HPDE6-E6E7 (cell line): Measurements from ENCODE around the gene NABP2.

Experiments used
- DNase-seq: peaks from one replicate; pipeline ENCODE4 v3.0.0; 2011; ENCODE audit warnings: missing footprints; ENCODE audit errors: extremely low spot score

Gene NABP2

GRCh38 chr12:56278905-56279304 is 54.8 kb downstream of the NABP2 start:
- DNase-seq: no peak
